Measurements from ENCODE around the gene TMEM184A. TPM values are rescaled to one million over a fixed set of nuclear protein-coding genes. Genes with fewer than 3 reads are reported as not detected.

The TMEM184A gene
- total and polyA plus RNA-seq, 10 of the 15 experiments (the other 5 are each of a cell fraction or from before 2014, with no cell fraction given) = 0.04 to 0.15 TPM; not detected in 8

DNA sequence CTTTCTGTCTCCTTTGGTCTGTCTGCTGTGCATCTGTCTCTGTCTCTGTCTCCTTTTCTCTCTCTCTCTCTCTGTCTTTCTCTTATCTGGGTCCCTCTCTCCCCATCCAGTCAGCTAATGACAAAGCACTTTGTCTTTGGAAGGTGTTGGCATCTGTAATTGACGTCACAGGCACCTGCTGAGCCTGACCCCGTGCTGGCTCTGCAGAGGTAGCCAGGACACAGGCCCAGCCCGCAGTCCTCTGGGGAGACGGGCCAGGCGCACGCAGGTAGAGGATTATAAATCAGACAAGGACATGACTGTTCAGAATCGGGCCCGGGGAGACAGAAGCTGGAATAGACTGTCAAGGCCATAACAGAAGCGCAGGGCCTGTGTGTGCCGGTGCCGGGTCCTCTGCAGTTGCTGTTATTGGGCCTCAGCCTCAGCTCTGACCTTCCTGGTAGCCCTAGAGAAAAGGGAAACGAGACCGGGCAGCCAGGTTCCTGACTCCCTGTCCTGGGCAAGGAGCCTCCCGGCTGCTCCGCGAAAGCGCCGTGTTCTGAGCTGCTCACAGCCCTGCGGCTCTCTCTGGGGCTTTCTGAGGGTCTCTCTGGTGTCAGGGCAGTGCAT, 24.5 kb upstream of the TMEM184A start (continued):
- TF ChIP-seq ATF2 (IDR thresholded peaks at IDR 0.05; ENCODE audit: low read length) = no peak

GRCh38 chr7:1579481-1580421, 23.7 kb upstream of the TMEM184A start:
- ChIA-PET CTCF (interaction anchor here (0.6 to 1.4 kb wide), 15 partner anchors 13 to 1824 kb away, joined by 3 to 15 read pairs (median 3); no protein-coding TSS in a partner anchor), POLR2A (no interaction called here)
- 0 out of 4 replicates have a peak, but pooled peaks of 1 of the 2 experiments have one; percentile 21 for TF ChIP-seq IKZF2 (IDR thresholded peaks at IDR 0.05)
- TF ChIP-seq MEF2A (IDR thresholded peaks at IDR 0.05; ENCODE audit: insufficient read depth, low read depth, low read length) = no peak
- TF ChIP-seq KDM1A (IDR thresholded peaks at IDR 0.05; ENCODE audit: borderline replicate concordance) = no peak
- TF ChIP-seq NFIC (IDR thresholded peaks at IDR 0.05; ENCODE audit: low read depth, low read length) = no peak
- peak; percentile 69; the same call in 1 of the 2 replicates for TF ChIP-seq SMARCA5 (IDR thresholded peaks at IDR 0.05)
- no peak for TF ChIP-seq FOS (IDR thresholded peaks at IDR 0.05; ENCODE audit: borderline replicate concordance, extremely low read depth, insufficient read length)
- no peak for TF ChIP-seq SUZ12 (IDR thresholded peaks at IDR 0.05; ENCODE audit: unreplicated experiment)
- peak; percentile 83 to 91 (median 89) for TF ChIP-seq CTCF (IDR thresholded peaks at IDR 0.05 in 2 of 3, conservative IDR thresholded peaks at IDR 0.05 in 1 of 3; ENCODE audit: control insufficient read depth in 2 of 3, extremely low read depth in 1 of 3, insufficient read depth in 1 of 3, low read depth in 3 of 3, low read length in 3 of 3)
- TF ChIP-seq SUPT20H (IDR thresholded peaks at IDR 0.05; ENCODE audit: borderline replicate concordance, control insufficient read depth, low read depth, low read length) = no peak
- peak; percentile 70 for TF ChIP-seq YY1 (IDR thresholded peaks at IDR 0.05; ENCODE audit: low read depth, low read length)
- 0 out of 2 replicates have a peak, but pooled peaks have one; percentile 28 for TF ChIP-seq IKZF1 (conservative IDR thresholded peaks at IDR 0.05)
- no peak for TF ChIP-seq MAX (IDR thresholded peaks at IDR 0.05; ENCODE audit: low read depth, low read length)
- peak; percentile 61; the same call in 1 of the 2 replicates for TF ChIP-seq SMC3 (IDR thresholded peaks at IDR 0.05; ENCODE audit: borderline replicate concordance, low read length)
- TF ChIP-seq RAD21 (IDR thresholded peaks at IDR 0.05; ENCODE audit: insufficient read depth, low read depth, low read length) = peak; percentile 92
- TF ChIP-seq BCL11A (IDR thresholded peaks at IDR 0.05; ENCODE audit: low read depth, low read length) = no peak
- no peak for TF ChIP-seq HDGF (IDR thresholded peaks at IDR 0.05)
- TF ChIP-seq POLR2A (IDR thresholded peaks at IDR 0.05; ENCODE audit: low read depth, low read length) = no peak

More at GRCh38 chr7:1579481-1580421, 23.7 kb upstream of the TMEM184A start:
- Histone ChIP-seq H4K20me1 (ENCODE audit: control insufficient read depth, insufficient read depth) (no peaks in the 10 kb centered on the region), H3K36me3 (ENCODE audit: control insufficient read depth in 2 of 2, insufficient read depth in 2 of 2, low read length in 1 of 2) (no peaks in the 10 kb centered on the region), H3K27me3 (replicated peaks in 1 of 2; ENCODE audit: control insufficient read depth in 2 of 2, insufficient read depth in 2 of 2, low read length in 1 of 2) (no peaks in the 10 kb centered on the region), H3K79me2 (ENCODE audit: control insufficient read depth, insufficient read depth, low read length) (no peaks in the 10 kb centered on the region), H3K9ac (ENCODE audit: control insufficient read depth, insufficient read depth, low read length) (no peak overlapping the region), H3K9me3 (replicated peaks; ENCODE audit: control insufficient read depth, insufficient read depth, low read length) (no peaks in the 10 kb centered on the region), H3K27ac (ENCODE audit: control insufficient read depth, insufficient read depth) (no peak overlapping the region), H2AFZ (ENCODE audit: control insufficient read depth, low read depth, low read length) (no peak overlapping the region), H3K4me3 (no peak overlapping the region), H3K4me2 (ENCODE audit: control insufficient read depth, insufficient read depth) (no peak overlapping the region), H3K4me1 (ENCODE audit: control insufficient read depth, insufficient read depth, low read length) (no peaks in the 10 kb centered on the region)
- WGBS (ENCODE audit: insufficient coverage, insufficient replicate concordance, low lambda C conversion rate, missing lambda C conversion rate) = 23% methylated on average over 11 of the region's 14 CpGs
- RAD21 ChIA-PET (ENCODE audit: unreplicated experiment) = interaction anchor here (0.6 to 1.5 kb wide), 6 partner anchors 9 to 769 kb away, joined by 3 to 9 read pairs (median 4); partner anchors contain the start of gene MAD1L1
- FAIRE-seq = peak; percentile 95
- SMC1A ChIA-PET (ENCODE audit: uncharacterized antibody, unreplicated experiment) = interaction anchor here (0.7 to 1.4 kb wide), 2 partner anchors 768 to 889 kb away, joined by 4 to 8 read pairs; no protein-coding TSS in a partner anchor
- BruUV-seq (replicated peaks) = no TSS peak
- intact Hi-C loops (cut with micrococcal nuclease; ENCODE audit: unreplicated experiment) = loop anchor here (1.0 to 2.0 kb wide), 3 partner anchors 179 to 769 kb away; no protein-coding TSS in a partner anchor
- ATAC-seq = peak; percentile 100
- in situ Hi-C loops (cut with MboI) = no loop called here
- DNase-seq (ENCODE audit: low read depth, low spot score) = no peak

Measured in GM12878 (cell line).